GM12878 (cell line): ENCODE data around the gene TMEM272. TPM values are rescaled to one million over a fixed set of nuclear protein-coding genes. Genes with fewer than 3 reads are reported as not detected.

Experiments
- ATAC-seq: fragments of 200-7000 bp; cut with Tn5 transposase; 3 replicates; pipeline ENCODE4 v1.9.1; 2020; ENCODE audit warnings: mild to moderate bottlenecking, moderate library complexity
- BruUV-seq: library from RNA; stranded (reverse); fragments of 400-500 nt; replicated peaks from 2 replicates; lab custom pipeline; 2021; lab: Mats Ljungman, UMichigan
- CTCF ChIA-PET: fragments of 300-600 bp; sonication (Branson Sonifier 250); formaldehyde crosslinking; extraction: SDS; loops from one replicate; lab custom pipeline; 2021; ENCODE audit warnings: inconsistent platforms; lab: Yijun Ruan, JAX
- POLR2A ChIA-PET: fragments of 350-600 bp; formaldehyde crosslinking; extraction: SDS; loops from one replicate; lab custom pipeline; 2021; ENCODE audit warnings: inconsistent platforms; lab: Charles Lee
- RAD21 ChIA-PET: fragments of 300-600 bp; sonication (Branson Sonifier 250); formaldehyde crosslinking; loops from one replicate; lab custom pipeline; 2023; ENCODE audit warnings: antibody characterized with exemption; ENCODE audit not compliant: unreplicated experiment; lab: Charles Lee
- SMC1A ChIA-PET: fragments of 300-600 bp; sonication (Branson Sonifier 250); formaldehyde crosslinking; loops from one replicate; lab custom pipeline; 2023; ENCODE audit not compliant: unreplicated experiment, uncharacterized antibody; lab: Charles Lee
- DNase-seq: peaks from one replicate; pipeline ENCODE4 v3.0.0-alpha.2; 2011; ENCODE audit warnings: low read depth, low spot score
- FAIRE-seq: peaks from 3 replicates; lab custom pipeline; 2011; peaks lifted over from hg19 to GRCh38; lab: Jason Lieb, UNC
- H2AFZ ChIP-seq: 2 replicates; pipeline ENCODE4 v1.6.0; 2011; ENCODE audit warnings: low read depth, low read length, control low read depth; ENCODE audit not compliant: control insufficient read depth
- H3K27ac ChIP-seq: 2 replicates; pipeline ENCODE4 v1.5.1; 2011; ENCODE audit warnings: control low read depth; ENCODE audit not compliant: control insufficient read depth, insufficient read depth
- H3K27me3 ChIP-seq, 2 experiments: replicated peaks in 1 of 2; 2 replicates each; pipeline versions ENCODE4 v1.6.0 to v1.6.1; 2011; ENCODE audit warnings: low read length in 1 of 2; ENCODE audit not compliant: control insufficient read depth in 2 of 2, insufficient read depth in 2 of 2
- H3K36me3 ChIP-seq, 2 experiments: 2 replicates each; pipeline ENCODE4 v1.5.1; 2011; ENCODE audit warnings: low read length in 1 of 2; ENCODE audit not compliant: control insufficient read depth in 2 of 2, insufficient read depth in 2 of 2
- H3K4me1 ChIP-seq: 2 replicates; pipeline ENCODE4 v1.6.1; 2011; ENCODE audit warnings: mild to moderate bottlenecking, low read length, moderate library complexity, mixed read lengths; ENCODE audit not compliant: control insufficient read depth, insufficient read depth
- H3K4me2 ChIP-seq: 2 replicates; pipeline ENCODE4 v1.6.0; 2011; ENCODE audit warnings: control low read depth; ENCODE audit not compliant: control insufficient read depth, insufficient read depth
- H3K4me3 ChIP-seq: fragments of 200-600 bp; sonication (generic); 2 replicates; pipeline ENCODE4 v1.5.1; 2016
- H3K79me2 ChIP-seq: 2 replicates; pipeline ENCODE4 v1.6.0; 2011; ENCODE audit warnings: low read length; ENCODE audit not compliant: control insufficient read depth, insufficient read depth
- H3K9ac ChIP-seq: 2 replicates; pipeline ENCODE4 v1.8.0; 2011; ENCODE audit warnings: low read length, control low read depth, mixed read lengths; ENCODE audit not compliant: control insufficient read depth, insufficient read depth
- H3K9me3 ChIP-seq: replicated peaks from 3 replicates; pipeline ENCODE4 v1.5.1; 2011; ENCODE audit warnings: mild to moderate bottlenecking, low read length; ENCODE audit not compliant: control insufficient read depth, insufficient read depth
- H4K20me1 ChIP-seq: 2 replicates; pipeline ENCODE4 v1.6.0; 2011; ENCODE audit not compliant: control insufficient read depth, insufficient read depth
- EED ChIP-seq: sonication (generic); IDR thresholded peaks from 2 replicates; pipeline ENCODE4 v1.6.1; 2016; ENCODE audit warnings: antibody characterized with exemption, low read depth
- GABPA ChIP-seq: IDR thresholded peaks from 2 replicates; pipeline ENCODE4 v1.6.1; 2014; ENCODE audit warnings: antibody characterized with exemption, low read depth, mild to moderate bottlenecking, inconsistent platforms
- IKZF2 ChIP-seq, 2 experiments: fragments of 450-650 bp; IDR thresholded peaks; 2 replicates each; pipeline ENCODE4 v1.6.1; 2017; ENCODE audit warnings: mild to moderate bottlenecking in 2 of 2, moderate library complexity in 2 of 2
- RB1 ChIP-seq: fragments of 450-650 bp; formaldehyde crosslinking; IDR thresholded peaks from 2 replicates; pipeline ENCODE4 v1.6.1; 2017; ENCODE audit warnings: mild to moderate bottlenecking, borderline replicate concordance
- SMARCA5 ChIP-seq: fragments of 450-650 bp; IDR thresholded peaks from 2 replicates; pipeline ENCODE4 v1.6.1; 2017; ENCODE audit warnings: mild to moderate bottlenecking
- TARDBP ChIP-seq: IDR thresholded peaks from 2 replicates; pipeline ENCODE4 v1.6.1; 2016; ENCODE audit warnings: borderline replicate concordance
- YY1 ChIP-seq: IDR thresholded peaks from 2 replicates; pipeline ENCODE4 v1.6.1; 2011; ENCODE audit warnings: low read depth, mild to moderate bottlenecking, low read length
- WGBS: methylation state at CpG from one replicate; pipeline ENCODE4 v1.1.6; 2016; ENCODE audit warnings: low lambda C conversion rate; ENCODE audit not compliant: insufficient replicate concordance, insufficient coverage; ENCODE audit errors: missing lambda C conversion rate; 5-methylcytosine and 5-hydroxymethylcytosine counted together
- in situ Hi-C: fragments of 300-500 bp; cut with MboI; formaldehyde crosslinking; loops from 9 replicates; pipeline ENCODE4 v1.14.3; 2018; ENCODE audit warnings: mixed read lengths
- intact Hi-C: fragments of 100-400 bp; cut with micrococcal nuclease; formaldehyde crosslinking; loops from one replicate; pipeline ENCODE4 v1.14.2; 2022; ENCODE audit not compliant: unreplicated experiment
- polyA plus RNA-seq, 11 experiments: library from polyadenylated mRNA; depleted of rRNA in 4 of 11; unstranded in 6 of 11; stranded (reverse) in 5 of 11; fragments of >200 nt; fragmentation: Nextera tagmentation in 4 of 11; fragmentation: Illumina TruSeq in 1 of 11; extraction: Ambion mirVana in 4 of 11; extraction: Trizol in 1 of 11; gene quantifications; 1 replicate in 1 of 11; 2 replicates in 10 of 11; pipeline versions ENCODE4 v1.2.1 to v1.2.3, GENCODE V29; 2011 to 2016; ENCODE audit warnings: inconsistent platforms in 2 of 11, missing spikeins in 2 of 11, low read depth in 1 of 11
- total RNA-seq, 4 experiments: library from RNA; depleted of rRNA in 3 of 4; stranded (reverse); fragments of >200 nt in 3 of 4; fragmentation: Illumina TruSeq in 1 of 4; extraction: Trizol in 1 of 4; gene quantifications; 2 replicates each; pipeline versions ENCODE4 v1.2.1 to v1.2.3, GENCODE V29; 2013 to 2021
- TF ChIP-seq, protein P1 (sequence below): IDR thresholded peaks from 2 replicates; pipeline ENCODE4 v1.6.1; 2011; ENCODE audit warnings: mild to moderate bottlenecking, low read depth, low read length, moderate library complexity; ENCODE audit not compliant: insufficient replicate concordance
- TF ChIP-seq, protein P2 (sequence below): fragments of 450-650 bp; IDR thresholded peaks from 2 replicates; pipeline ENCODE4 v1.6.1; 2016; ENCODE audit warnings: mild to moderate bottlenecking
- TF ChIP-seq, protein P3 (sequence below), 3 experiments: IDR thresholded peaks in 2 of 3; conservative IDR thresholded peaks in 1 of 3; 2 replicates each; pipeline ENCODE4 v1.5.1; 2011; ENCODE audit warnings: low read depth in 3 of 3, low read length in 3 of 3, mild to moderate bottlenecking in 3 of 3, control low read depth in 2 of 3, moderate library complexity in 2 of 3, inconsistent platforms in 1 of 3, mixed read lengths in 1 of 3; ENCODE audit not compliant: control insufficient read depth in 2 of 3, insufficient read depth in 1 of 3; ENCODE audit errors: extremely low read depth in 1 of 3
- TF ChIP-seq, protein P4 (sequence below): fragments of 450-650 bp; IDR thresholded peaks from 2 replicates; pipeline ENCODE4 v1.6.1; 2018; ENCODE audit warnings: mild to moderate bottlenecking, low read depth, moderate library complexity; ENCODE audit not compliant: partially characterized antibody

Gene TMEM272
- total and polyA plus RNA-seq, 10 of the 15 experiments (the other 5 are each of a cell fraction or from before 2014, with no cell fraction given) = 0.01 to 0.04 TPM; not detected in 8

DNA sequence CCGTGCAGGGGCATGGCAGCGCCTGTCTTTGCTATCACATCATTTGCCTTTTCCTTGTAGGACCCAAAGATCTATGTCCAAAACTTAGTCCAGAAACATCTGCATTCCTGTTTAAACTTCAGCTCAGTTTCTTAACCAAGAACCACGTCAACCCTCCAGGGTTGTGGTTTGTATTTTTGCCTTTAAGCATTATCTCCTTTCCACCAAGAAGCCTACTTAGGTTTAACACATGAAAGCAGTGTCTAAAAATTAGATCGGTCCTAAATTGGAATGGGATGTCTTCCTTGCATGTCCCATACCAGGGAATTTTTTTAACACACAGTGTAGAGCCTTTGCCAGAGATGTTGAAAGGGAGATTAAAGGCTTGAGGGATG is 79.8 kb downstream of the TMEM272 start (continued):
- no peak for TF ChIP-seq IKZF2 (IDR thresholded peaks at IDR 0.05)
- no peak for TF ChIP-seq YY1

DNA sequence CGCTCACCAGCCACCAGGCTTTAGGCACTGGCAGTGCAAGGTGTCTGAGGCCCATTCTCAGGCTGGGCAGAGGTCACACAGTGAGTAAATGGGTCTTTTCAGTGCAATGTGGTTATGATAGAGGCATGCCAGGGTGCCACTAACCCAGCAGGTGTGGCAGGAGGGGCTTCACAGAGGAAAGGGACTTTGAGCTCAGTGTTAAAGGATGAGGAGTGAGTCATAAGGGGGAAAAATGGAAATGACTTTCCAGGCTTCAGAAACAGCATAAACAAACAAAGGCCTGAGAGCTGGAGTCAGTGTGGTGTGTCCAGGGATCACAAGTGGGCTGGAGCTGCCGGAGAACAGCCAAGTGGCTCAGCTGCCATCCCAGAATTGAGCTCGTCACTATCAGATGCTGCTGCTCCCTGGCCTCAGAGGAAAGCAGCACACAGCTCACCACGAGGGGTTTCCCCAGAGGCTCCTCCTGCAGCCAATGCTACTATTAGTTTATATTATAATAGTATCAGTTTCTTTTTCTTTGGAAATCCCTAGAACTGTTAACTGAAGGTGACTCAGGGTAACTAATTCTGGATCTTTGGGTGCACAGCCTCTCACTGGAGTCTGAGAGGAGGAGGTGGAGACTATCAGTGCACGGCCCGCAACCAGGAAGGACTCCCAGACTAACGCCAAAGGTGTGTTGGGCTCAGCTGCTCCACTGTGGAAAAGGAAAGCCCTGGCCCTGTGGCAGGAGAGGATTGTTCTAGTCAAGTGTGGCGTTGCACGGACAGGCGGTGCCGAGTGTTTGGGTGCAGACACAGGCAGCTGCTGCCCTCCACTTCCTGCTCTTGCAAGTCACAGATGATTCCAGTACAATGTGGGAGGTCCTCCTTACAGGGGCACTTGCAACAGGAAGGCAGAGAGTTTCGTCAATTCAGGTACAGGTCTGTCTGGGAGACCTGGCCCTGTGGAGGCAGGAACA is 80.5 kb downstream of the TMEM272 start:
- H3K9ac ChIP-seq = peak overlapping the region; percentile 62
- no peaks in the 10 kb centered on the region for H4K20me1 ChIP-seq
- peak overlapping the region; percentile 87 for H3K27ac ChIP-seq
- FAIRE-seq (peak; percentile 88), ATAC-seq (peak; percentile 90), DNase-seq (peak; percentile 65)
- CTCF ChIA-PET = interaction anchor here (0.6 to 2.7 kb wide), 19 partner anchors 11 to 478 kb away, joined by 3 to 15 read pairs (median 5); partner anchors contain the start of gene INTS6
- 12% methylated on average over 12 of the region's 12 CpGs for WGBS
- peak overlapping the region; percentile 49 for H3K4me3 ChIP-seq
- in situ Hi-C loops (no loop called here), intact Hi-C loops (loop anchor here (1.0 kb wide), 2 partner anchors 180 to 311 kb away; partner anchors contain the start of genes INTS6 and WDFY2)
- no TSS peak for BruUV-seq
- 0 out of 4 replicates have a peak, but pooled peaks cover 0 to 2% of the 10 kb centered on the region in 2 experiments for H3K36me3 ChIP-seq
- RAD21 ChIA-PET = interaction anchor here (0.7 to 3.8 kb wide), 24 partner anchors 14 to 433 kb away, joined by 3 to 29 read pairs (median 4); partner anchors contain the start of gene INTS6
- peaks cover 21% of the 10 kb centered on the region for H3K4me1 ChIP-seq
- H3K4me2 ChIP-seq = peak overlapping the region; percentile 86
- H3K79me2 ChIP-seq = no peaks in the 10 kb centered on the region
- POLR2A ChIA-PET = interaction anchor here (0.6 to 2.0 kb wide), 10 partner anchors 16 to 478 kb away, joined by 3 to 9 read pairs (median 5); partner anchors contain the start of gene INTS6
- SMC1A ChIA-PET = interaction anchor here (0.8 to 4.4 kb wide), 34 partner anchors 15 to 318 kb away, joined by 3 to 24 read pairs (median 4); partner anchors contain the start of gene INTS6
- peak overlapping the region; percentile 83 for H2AFZ ChIP-seq
- no peaks in the 10 kb centered on the region for H3K9me3 ChIP-seq
- H3K27me3 ChIP-seq = no peaks in the 10 kb centered on the region
- TF ChIP-seq, protein P1, sequence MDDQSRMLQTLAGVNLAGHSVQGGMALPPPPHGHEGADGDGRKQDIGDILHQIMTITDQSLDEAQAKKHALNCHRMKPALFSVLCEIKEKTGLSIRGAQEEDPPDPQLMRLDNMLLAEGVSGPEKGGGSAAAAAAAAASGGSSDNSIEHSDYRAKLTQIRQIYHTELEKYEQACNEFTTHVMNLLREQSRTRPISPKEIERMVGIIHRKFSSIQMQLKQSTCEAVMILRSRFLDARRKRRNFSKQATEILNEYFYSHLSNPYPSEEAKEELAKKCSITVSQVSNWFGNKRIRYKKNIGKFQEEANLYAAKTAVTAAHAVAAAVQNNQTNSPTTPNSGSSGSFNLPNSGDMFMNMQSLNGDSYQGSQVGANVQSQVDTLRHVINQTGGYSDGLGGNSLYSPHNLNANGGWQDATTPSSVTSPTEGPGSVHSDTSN = no peak
- TF ChIP-seq, protein P2, sequence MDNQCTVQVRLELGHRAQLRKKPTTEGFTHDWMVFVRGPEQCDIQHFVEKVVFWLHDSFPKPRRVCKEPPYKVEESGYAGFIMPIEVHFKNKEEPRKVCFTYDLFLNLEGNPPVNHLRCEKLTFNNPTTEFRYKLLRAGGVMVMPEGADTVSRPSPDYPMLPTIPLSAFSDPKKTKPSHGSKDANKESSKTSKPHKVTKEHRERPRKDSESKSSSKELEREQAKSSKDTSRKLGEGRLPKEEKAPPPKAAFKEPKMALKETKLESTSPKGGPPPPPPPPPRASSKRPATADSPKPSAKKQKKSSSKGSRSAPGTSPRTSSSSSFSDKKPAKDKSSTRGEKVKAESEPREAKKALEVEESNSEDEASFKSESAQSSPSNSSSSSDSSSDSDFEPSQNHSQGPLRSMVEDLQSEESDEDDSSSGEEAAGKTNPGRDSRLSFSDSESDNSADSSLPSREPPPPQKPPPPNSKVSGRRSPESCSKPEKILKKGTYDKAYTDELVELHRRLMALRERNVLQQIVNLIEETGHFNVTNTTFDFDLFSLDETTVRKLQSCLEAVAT = no peak
- TF ChIP-seq, protein P3, sequence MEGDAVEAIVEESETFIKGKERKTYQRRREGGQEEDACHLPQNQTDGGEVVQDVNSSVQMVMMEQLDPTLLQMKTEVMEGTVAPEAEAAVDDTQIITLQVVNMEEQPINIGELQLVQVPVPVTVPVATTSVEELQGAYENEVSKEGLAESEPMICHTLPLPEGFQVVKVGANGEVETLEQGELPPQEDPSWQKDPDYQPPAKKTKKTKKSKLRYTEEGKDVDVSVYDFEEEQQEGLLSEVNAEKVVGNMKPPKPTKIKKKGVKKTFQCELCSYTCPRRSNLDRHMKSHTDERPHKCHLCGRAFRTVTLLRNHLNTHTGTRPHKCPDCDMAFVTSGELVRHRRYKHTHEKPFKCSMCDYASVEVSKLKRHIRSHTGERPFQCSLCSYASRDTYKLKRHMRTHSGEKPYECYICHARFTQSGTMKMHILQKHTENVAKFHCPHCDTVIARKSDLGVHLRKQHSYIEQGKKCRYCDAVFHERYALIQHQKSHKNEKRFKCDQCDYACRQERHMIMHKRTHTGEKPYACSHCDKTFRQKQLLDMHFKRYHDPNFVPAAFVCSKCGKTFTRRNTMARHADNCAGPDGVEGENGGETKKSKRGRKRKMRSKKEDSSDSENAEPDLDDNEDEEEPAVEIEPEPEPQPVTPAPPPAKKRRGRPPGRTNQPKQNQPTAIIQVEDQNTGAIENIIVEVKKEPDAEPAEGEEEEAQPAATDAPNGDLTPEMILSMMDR (IDR thresholded peaks at IDR 0.05 in 2 of 3, conservative IDR thresholded peaks at IDR 0.05 in 1 of 3; ENCODE audit: control insufficient read depth in 2 of 3, extremely low read depth in 1 of 3, insufficient read depth in 1 of 3, low read depth in 3 of 3, low read length in 3 of 3) = 0 out of 6 replicates have a peak, but pooled peaks of 1 of the 3 experiments have one; percentile 7
- TF ChIP-seq, protein P4, sequence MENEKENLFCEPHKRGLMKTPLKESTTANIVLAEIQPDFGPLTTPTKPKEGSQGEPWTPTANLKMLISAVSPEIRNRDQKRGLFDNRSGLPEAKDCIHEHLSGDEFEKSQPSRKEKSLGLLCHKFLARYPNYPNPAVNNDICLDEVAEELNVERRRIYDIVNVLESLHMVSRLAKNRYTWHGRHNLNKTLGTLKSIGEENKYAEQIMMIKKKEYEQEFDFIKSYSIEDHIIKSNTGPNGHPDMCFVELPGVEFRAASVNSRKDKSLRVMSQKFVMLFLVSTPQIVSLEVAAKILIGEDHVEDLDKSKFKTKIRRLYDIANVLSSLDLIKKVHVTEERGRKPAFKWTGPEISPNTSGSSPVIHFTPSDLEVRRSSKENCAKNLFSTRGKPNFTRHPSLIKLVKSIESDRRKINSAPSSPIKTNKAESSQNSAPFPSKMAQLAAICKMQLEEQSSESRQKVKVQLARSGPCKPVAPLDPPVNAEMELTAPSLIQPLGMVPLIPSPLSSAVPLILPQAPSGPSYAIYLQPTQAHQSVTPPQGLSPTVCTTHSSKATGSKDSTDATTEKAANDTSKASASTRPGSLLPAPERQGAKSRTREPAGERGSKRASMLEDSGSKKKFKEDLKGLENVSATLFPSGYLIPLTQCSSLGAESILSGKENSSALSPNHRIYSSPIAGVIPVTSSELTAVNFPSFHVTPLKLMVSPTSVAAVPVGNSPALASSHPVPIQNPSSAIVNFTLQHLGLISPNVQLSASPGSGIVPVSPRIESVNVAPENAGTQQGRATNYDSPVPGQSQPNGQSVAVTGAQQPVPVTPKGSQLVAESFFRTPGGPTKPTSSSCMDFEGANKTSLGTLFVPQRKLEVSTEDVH = no peak
- no peak for TF ChIP-seq TARDBP
- TF ChIP-seq EED = peak; percentile 56
- no peak for TF ChIP-seq RB1
- TF ChIP-seq SMARCA5 = no peak
- no peak for TF ChIP-seq GABPA
